Endothelial cell of umbilical vein (primary cell): Measurements from ENCODE around the gene FURIN. TPM values are rescaled to one million over a fixed set of nuclear protein-coding genes. Genes with fewer than 3 reads are reported as not detected.

Source experiments
- BruUV-seq: library from RNA; stranded (reverse); fragments of 400-500 nt; replicated peaks from 2 replicates; lab custom pipeline; 2021; lab: Mats Ljungman, UMichigan
- CTCF ChIA-PET: fragments of 300-600, 350-600 bp; sonication (Branson Sonifier 250); formaldehyde crosslinking; loops from one replicate; lab custom pipeline; 2021; ENCODE audit warnings: antibody characterized with exemption, inconsistent platforms; lab: Charles Lee
- POLR2A ChIA-PET: fragments of 300-600, 350-600 bp; sonication (Branson Sonifier 250); formaldehyde crosslinking; loops from one replicate; lab custom pipeline; 2021; ENCODE audit warnings: antibody characterized with exemption, inconsistent platforms; lab: Charles Lee
- DNase-seq: peaks from one replicate; pipeline ENCODE4 v3.0.0-alpha.2; 2011; ENCODE audit warnings: low read depth, low spot score
- FAIRE-seq: peaks from 2 replicates; lab custom pipeline; 2011; peaks lifted over from hg19 to GRCh38; lab: Jason Lieb, UNC
- H2AFZ ChIP-seq: 2 replicates; pipeline ENCODE4 v1.6.0; 2012; ENCODE audit warnings: low read depth, low read length, control low read depth, inconsistent platforms
- H3K27ac ChIP-seq: 2 replicates; pipeline ENCODE4 v1.5.1; 2011; ENCODE audit warnings: low read depth, mild to moderate bottlenecking, control low read depth, low read length, moderate library complexity; ENCODE audit not compliant: insufficient read depth
- H3K27me3 ChIP-seq, 2 experiments: 2 replicates each; pipeline versions ENCODE4 v1.6.0 to v1.6.1; 2011; ENCODE audit warnings: low read length in 2 of 2, mixed read lengths in 1 of 2; ENCODE audit not compliant: control insufficient read depth in 2 of 2, insufficient read depth in 2 of 2
- H3K36me3 ChIP-seq, 2 experiments: 2 replicates in 1 of 2; 3 replicates in 1 of 2; pipeline ENCODE4 v1.5.1; 2011; ENCODE audit warnings: low read length in 2 of 2, mild to moderate bottlenecking in 1 of 2, moderate library complexity in 1 of 2; ENCODE audit not compliant: control insufficient read depth in 2 of 2, insufficient read depth in 2 of 2; ENCODE audit errors: extremely low read depth in 1 of 2
- H3K4me1 ChIP-seq: 3 replicates; pipeline ENCODE4 v1.5.1; 2011; ENCODE audit warnings: mild to moderate bottlenecking, low read length; ENCODE audit not compliant: control insufficient read depth, insufficient read depth; ENCODE audit errors: extremely low read depth
- H3K4me2 ChIP-seq: 2 replicates; pipeline ENCODE4 v1.6.1; 2011; ENCODE audit warnings: low read length, control low read depth, mixed read lengths; ENCODE audit not compliant: insufficient read depth
- H3K4me3 ChIP-seq, 3 experiments: fragments of 200-600 bp in 1 of 3; sonication (generic), shearing (Covaris generic) in 1 of 3; replicated peaks in 1 of 3; 2 replicates each; pipeline ENCODE4 v1.5.1; 2011 to 2016; ENCODE audit warnings: control low read depth in 3 of 3, low read length in 3 of 3, mild to moderate bottlenecking in 2 of 3, inconsistent platforms in 1 of 3, low read depth in 1 of 3, moderate library complexity in 1 of 3; ENCODE audit not compliant: insufficient read depth in 1 of 3
- H3K79me2 ChIP-seq: 2 replicates; pipeline ENCODE4 v1.6.0; 2012; ENCODE audit warnings: low read length, inconsistent platforms; ENCODE audit not compliant: control insufficient read depth, insufficient read depth
- H3K9ac ChIP-seq: replicated peaks from 2 replicates; pipeline ENCODE3; 2011; ENCODE audit warnings: low read length, control low read depth; ENCODE audit not compliant: insufficient read depth; ENCODE audit errors: extremely low read depth
- H3K9me1 ChIP-seq: replicated peaks from 3 replicates; pipeline ENCODE4 v1.6.0; 2011; ENCODE audit warnings: mild to moderate bottlenecking, low read length; ENCODE audit not compliant: control insufficient read depth, insufficient read depth; ENCODE audit errors: extremely low read depth
- H3K9me3 ChIP-seq: replicated peaks from 2 replicates; pipeline ENCODE4 v1.5.1; 2012; ENCODE audit warnings: low read length, inconsistent platforms; ENCODE audit not compliant: control insufficient read depth, insufficient read depth
- H4K20me1 ChIP-seq: replicated peaks from 2 replicates; pipeline ENCODE3; 2011; ENCODE audit warnings: mild to moderate bottlenecking, low read length; ENCODE audit not compliant: control insufficient read depth, insufficient read depth; ENCODE audit errors: extremely low read depth
- CTCF ChIP-seq, 2 donors: IDR thresholded peaks; 1 replicate in 1 of 2; 2 replicates in 1 of 2; pipeline ENCODE4 v1.5.1; 2011; ENCODE audit warnings: low read length in 2 of 2, mild to moderate bottlenecking in 2 of 2, moderate library complexity in 2 of 2, control low read depth in 1 of 2, inconsistent platforms in 1 of 2, low read depth in 1 of 2; ENCODE audit not compliant: insufficient read depth in 1 of 2; ENCODE audit errors: extremely low read depth in 1 of 2
- dilution Hi-C: fragments of 300-500 bp; cut with MboI; formaldehyde crosslinking; loops from one replicate; pipeline ENCODE4 v1.15.0; 2019; ENCODE audit warnings: low sequenced_read_pairs; ENCODE audit not compliant: extremely low pct_ligation_motif_present
- intact Hi-C: fragments of 100-400 bp; cut with micrococcal nuclease; formaldehyde crosslinking; loops from one replicate; pipeline ENCODE4 v1.10.0; 2022
- polyA plus RNA-seq, 4 experiments: library from polyadenylated mRNA; depleted of rRNA in 3 of 4; stranded (reverse) in 3 of 4; unstranded in 1 of 4; fragments of >200 nt; gene quantifications; 2 replicates each; pipeline versions ENCODE4 v1.2.1 to v1.2.3, GENCODE V29; 2011 to 2012; ENCODE audit warnings: missing spikeins in 1 of 4
- total RNA-seq: library from RNA; stranded (reverse); gene quantifications from 2 replicates; pipeline ENCODE4 v1.2.3, GENCODE V29; 2021

Gene FURIN
- total and polyA plus RNA-seq, 2 donors (not counting 3 experiments of a cell fraction or from before 2014, with no cell fraction given), result 77.4 to 131 TPM

GRCh38 chr15:90884719-90885431 lies 16.5 kb downstream of the FURIN start:
- Histone ChIP-seq H3K9me3 (no peaks in the 10 kb centered on the region), H3K4me1 (peaks cover 24% of the 10 kb centered on the region), H3K36me3 (peaks cover 3 to 30% of the 10 kb centered on the region in 2 experiments), H3K9me1 (no peaks in the 10 kb centered on the region), H3K4me2 (peak overlapping the region; percentile 27), H3K4me3 (peak overlapping the region; percentile 23 to 70 (median 46)), H4K20me1 (no peaks in the 10 kb centered on the region), H2AFZ (no peak overlapping the region), H3K27me3 (no peaks in the 10 kb centered on the region), H3K9ac (peak overlapping the region; percentile 80), H3K79me2 (peaks cover 15% of the 10 kb centered on the region), H3K27ac (peak overlapping the region; percentile 48)
- POLR2A ChIA-PET, result interaction anchor here (2.1 kb wide), 1 partner anchor 14 kb away, joined by 5 read pairs; no protein-coding TSS in a partner anchor
- no TSS peak for BruUV-seq
- CTCF ChIA-PET, result interaction anchor here (0.7 to 3.9 kb wide), 39 partner anchors 11 to 635 kb away, joined by 3 to 237 read pairs (median 6); partner anchors contain the start of genes BLM, MAN2A2, TTLL13 and UNC45A
- intact Hi-C loops, result loop anchor here (1.0 to 10.0 kb wide), 4 partner anchors 12 to 388 kb away; no protein-coding TSS in a partner anchor
- FAIRE-seq (no peak), DNase-seq (peak; percentile 31)
- dilution Hi-C loops, result no loop called here
- TF ChIP-seq CTCF (IDR thresholded peaks at IDR 0.05; ENCODE audit: extremely low read depth in 1 of 2, insufficient read depth in 1 of 2, low read depth in 1 of 2, low read length in 2 of 2), result no peak
